ENCODE measurements around the gene FUT8.

The FUT8 gene

DNA sequence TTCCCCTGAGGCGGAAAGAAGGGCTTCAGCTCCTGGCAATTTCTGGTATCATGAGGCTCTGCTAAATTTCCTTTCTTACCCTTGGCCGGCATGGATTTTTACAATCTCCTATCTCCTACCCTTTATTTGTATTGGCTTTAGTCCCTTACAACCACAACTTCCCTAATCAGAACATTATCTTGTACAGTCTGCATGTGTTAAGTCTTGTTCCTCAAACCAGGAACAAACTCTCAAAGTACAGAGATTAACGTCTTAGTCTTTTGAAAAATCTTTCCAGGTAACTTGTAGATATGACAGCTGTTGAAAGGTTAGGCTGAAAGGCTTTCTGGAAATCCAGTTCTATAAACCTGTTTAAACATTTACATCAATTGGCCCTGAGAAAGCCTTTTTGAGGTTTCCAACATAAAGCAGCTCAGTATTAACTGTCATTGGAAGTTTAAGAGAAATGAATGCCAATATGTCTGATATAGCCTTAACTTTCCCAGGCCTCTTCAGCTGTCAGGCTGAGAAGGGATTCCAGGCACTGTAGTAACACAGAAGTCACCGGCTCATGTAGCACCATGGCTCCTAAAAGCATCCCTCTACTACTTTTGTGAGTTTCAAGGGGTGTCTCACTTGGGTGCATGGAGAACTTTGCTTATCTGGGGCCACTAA is 360.5 kb downstream of the FUT8 start:
- no peak for DNase-seq (ENCODE audit: low read depth in 2 of 2)

DNA sequence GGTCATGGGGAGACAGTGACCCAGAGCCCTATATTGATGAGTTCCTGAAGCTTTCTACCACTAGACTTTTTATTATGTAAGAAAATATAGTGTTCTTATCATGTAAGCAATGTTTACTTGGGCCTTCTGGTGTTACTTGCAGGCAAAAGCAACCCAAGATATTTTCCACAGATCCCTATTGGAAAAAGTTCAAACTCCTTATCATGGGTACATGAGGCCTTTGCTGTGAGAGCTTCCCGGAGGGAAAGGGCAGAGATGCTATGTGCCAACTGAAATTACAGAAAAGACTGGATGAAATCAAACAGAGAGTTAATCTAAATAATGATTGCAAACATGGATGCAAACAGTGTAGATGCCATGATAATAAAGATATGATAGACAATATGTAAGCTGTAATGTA is 361.5 kb downstream of the FUT8 start:
- DNase-seq (ENCODE audit: low read depth in 2 of 2): no peak

DNA sequence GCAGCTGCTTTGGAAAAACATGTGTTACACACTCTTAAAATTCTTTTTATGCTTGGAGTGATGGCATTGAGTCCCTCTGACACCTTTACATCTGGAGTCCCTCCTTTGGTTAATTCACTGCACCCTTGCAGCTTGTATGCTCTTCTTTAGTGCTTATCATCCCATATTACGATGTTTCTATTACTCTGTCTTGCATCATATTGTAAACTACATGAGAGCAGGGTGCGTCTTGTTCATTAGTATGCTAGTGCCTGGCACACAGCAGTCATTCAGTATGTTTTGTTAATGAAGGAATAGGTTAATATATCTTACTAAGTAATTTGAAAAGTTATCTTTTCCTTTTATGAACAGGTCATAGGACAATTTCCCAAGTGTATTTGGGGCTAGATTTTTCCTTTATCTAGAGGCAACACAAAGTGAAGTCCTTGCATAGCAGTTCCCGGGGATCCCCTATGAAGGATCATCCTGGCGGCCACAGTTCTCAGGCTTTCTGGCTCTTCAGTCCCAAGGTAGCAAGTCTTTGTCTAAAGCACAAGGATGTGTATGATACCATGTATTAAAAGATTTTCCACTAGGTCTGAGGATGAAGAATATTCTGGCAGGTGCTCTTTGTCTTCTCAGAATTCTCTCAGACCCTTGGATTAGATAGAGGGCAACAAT is 363.8 kb downstream of the FUT8 start:
- DNase-seq (ENCODE audit: low read depth in 2 of 2): no peak

DNA sequence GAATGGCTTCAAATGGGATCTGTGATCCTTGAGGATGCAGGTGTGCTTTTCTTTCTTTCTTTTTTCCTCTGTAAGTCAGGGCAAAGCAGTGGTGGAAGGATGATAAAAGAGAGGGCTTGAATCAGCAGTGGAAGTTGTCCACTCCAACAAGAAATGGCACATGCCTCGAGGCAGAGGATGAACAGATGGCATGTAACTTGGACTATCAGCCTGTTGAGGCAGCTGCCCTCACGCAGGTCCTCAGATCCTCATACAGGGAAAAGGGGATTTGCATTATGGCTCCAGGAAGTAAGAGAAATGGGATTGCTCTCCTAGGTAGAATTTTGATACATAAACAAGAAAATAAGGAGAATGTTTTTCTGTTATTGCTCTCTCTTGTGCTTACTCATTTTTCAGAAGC is 368.0 kb downstream of the FUT8 start:
- no peak for DNase-seq (ENCODE audit: low read depth in 2 of 2)

DNA sequence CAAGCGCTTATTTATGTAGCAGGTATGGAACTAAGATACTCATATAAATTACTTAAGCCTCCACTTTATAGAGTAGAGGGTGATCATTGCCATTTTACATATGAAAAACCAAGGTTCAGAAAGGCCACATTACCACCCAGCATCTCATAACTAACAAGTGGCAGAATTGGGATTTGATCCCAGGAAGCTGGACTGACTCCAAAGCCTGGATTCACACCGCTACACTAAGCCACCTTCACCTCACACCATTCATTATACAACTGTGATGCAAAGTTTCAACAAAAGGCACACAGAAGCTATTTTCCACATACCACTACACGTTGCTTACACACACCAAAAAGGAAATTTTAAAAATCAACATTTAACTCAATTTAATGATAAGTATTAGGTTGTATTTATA is 370.6 kb downstream of the FUT8 start:
- DNase-seq (ENCODE audit: low read depth in 2 of 2): no peak

DNA sequence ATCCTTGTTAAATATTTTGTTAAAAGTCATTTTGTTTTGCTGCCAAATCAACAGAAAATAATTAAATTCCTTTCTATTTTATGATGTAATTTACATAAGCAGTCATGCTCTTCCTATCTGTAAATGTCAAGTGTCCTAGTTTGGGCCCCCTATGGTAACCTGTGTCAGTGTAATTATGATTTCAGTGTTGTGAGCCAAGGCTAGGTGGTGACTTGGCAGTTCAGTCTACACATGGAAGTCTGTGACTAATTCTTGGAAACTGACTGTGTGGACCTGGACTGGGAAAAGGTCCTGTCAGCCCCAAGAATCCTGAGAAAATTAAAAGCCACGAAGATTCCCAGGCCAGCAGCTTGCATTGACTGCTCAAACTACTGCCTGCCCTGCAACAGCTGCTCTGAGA is 371.0 kb downstream of the FUT8 start:
- DNase-seq (ENCODE audit: low read depth in 2 of 2): no peak

DNA sequence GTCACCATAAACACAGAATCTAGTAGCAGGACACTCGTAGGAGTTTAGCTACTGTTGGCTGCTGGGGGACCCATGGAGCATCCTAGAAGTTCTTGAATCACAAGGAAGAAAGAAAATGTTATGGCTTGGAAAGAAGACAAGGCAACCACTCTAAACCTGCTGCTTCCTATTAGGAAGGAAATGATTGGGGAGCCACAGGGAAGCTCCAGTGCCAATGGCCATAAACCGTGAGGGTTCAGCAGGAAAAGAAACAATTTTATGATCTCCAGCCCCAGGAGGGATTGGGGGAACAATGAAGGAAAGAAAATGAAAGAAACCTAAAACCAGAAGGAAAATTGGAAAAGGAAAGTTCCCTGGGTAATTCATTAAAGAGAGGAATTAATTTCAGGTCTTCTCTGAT is 372.0 kb downstream of the FUT8 start:
- no peak for DNase-seq (ENCODE audit: low read depth in 2 of 2)

DNA sequence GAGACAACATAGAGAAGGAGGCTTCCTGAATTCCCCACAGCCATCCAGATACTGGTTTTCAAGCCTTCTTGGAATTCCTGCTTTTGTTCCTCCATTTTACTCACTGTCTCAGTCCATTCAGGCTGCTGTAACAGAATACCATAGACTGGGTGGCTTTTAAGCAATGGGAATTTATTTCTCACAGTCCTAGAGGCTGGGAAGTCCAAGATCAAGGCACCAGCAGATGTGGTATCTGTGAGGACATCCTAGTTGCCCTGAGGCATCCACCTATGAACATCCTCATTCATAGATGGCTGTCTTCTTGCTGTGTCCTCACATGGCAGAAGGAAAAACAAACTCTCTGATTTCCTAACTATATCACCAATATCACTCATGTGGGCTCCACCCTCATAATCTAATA is 374.9 kb downstream of the FUT8 start:
- DNase-seq (ENCODE audit: low read depth in 2 of 2): no peak

DNA sequence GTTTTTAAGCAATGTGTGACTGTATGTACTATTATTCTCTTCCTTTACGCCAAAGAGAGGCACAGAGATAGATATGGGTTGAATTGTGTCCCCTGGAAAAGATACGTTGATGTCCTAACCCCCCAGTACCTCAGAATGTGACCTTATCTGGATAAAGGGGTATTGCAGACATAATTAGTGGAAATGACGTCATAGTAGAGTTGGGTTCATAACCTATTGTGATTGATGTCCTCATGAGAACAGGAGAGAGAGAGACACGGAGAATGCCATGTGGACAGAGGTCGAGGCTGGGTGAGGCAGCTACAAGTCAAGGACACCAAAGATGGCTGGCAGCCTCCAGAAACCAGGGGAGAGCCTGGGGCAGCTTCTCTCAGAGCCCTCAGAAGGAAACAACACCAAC is 376.3 kb downstream of the FUT8 start:
- DNase-seq (ENCODE audit: low read depth in 2 of 2): no peak

DNA sequence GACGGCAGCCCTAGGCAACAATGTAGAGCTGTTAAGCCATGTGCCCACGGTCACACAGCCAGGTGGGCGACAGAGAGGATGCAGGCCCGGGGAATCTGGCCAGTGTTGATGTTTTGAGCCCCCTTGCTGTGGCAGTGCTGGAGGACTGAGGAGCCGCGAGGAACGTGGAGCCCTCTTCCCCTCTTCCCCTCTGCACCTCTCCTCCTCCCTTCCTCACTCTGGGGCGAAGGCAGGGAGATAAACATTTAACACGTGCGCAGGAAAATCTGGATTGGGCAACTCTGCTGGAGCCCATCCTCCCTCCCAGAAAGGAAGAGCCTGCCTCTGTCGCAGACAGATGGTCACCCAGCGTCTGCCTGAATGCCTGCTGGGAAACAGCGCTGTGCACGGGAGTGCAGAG is 376.8 kb downstream of the FUT8 start:
- no peak for DNase-seq (ENCODE audit: low read depth in 2 of 2)

DNA sequence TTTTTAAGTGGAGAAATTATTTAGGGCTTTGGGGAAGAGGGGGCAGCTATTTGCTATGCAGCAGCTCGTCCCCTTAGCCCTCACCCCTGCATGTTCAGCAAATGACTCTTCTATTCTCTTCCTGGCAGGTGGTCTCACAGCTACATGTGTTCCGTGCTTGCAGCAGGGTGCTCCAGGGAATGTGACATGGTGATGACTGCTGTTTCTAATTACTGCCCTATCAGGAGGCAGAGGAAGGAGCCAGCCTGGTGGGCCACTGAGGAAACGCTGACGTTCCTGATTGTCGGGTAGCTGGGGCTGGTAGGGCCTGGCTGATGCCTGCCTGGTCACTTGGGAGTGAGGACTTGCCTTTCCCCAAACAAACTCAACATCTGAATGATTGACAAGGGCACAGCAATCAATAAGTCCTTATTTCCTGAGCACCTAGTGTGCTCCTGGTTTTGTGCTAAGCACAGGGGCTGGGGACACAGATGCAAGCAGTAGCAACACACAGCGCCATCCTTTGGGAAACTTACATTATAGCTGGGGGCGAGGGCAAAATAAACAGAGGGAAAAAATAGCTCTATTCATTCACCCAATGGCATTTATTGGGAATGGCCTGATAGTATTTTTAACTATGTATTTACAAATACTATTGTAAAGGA is 377.8 kb downstream of the FUT8 start:
- DNase-seq (ENCODE audit: low read depth in 2 of 2): no peak

DNA sequence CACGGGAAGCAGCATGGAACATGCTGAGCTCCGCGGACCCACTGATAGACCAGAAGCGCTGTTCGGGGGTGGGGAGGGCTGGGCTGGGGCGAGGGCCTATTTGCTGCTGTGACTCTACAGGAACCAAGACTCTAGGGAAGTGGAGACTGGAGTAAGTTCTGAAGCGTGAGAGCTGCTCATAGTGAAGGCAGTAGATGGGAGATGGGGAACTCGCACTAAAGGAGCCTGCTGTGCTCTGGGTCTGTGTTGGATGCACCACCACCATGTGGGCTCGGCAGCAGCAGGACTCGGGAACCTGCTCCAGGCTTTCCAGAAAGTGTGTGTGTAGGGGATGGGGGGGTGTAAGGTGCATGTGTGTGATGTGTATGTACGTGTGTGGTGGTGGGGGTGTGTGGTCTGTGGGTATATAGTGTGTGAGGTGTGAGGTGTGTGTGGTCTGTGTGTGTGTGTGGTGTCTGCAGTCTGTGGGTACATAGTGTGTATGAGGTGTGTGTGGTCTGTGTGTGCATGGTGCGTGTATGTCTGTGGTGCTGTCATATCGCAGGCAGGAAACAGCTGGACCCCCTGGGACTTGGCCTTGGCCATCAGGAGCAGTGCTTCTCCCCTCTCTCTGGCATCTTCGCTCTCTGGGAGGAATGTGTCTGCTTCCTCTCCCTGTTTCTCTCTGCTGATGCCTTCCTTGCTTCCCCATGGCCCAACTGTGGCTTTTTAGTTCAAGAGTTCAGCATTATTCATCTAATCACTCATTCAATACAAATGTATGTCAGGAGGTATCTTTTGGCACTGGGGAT is 378.9 kb downstream of the FUT8 start:
- no peak for DNase-seq (ENCODE audit: low read depth in 2 of 2)

DNA sequence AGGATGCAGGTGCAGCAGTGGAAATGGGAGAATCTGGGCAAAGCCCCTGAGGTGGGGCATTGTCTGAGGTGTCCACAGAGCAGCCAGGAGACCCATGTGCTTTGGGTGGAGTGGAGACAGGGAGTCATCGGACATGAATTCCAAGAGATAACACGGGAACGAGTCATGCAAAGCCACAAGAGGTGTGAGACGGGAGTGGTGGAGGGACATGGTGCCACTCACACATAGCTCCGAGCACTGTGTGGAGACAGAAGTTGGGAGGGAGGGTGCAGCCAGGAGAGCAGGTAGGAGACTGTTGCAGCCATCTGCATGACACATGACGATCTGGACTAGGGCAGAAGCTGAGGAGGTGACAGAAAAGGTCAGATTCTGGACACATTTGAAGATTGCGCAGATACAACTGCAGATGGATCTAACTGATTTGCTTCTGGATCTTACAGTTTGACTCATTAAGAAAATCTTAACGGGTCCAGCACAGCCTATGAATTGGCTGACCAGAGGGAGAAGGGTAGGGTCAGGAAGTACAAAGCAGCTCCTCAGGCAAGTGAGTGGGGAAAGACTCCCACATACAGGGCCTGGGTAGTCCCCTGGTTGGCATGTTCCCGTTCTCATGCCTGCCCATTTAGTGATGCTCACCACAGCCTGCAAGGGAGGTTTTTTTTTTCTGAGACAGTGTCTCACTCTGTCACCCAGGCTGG is 379.8 kb downstream of the FUT8 start:
- no peak for DNase-seq (ENCODE audit: low read depth in 2 of 2)
